GM12872 (cell line): ENCODE data around the gene METTL9.
A peak's percentile ranks its signal among the peaks of the same experiment; 100 is the strongest.

Source experiments
- CTCF ChIP-seq: IDR thresholded peaks from 3 replicates; pipeline ENCODE4 v1.5.1; 2011; ENCODE audit warnings: low read depth, mild to moderate bottlenecking, low read length, moderate library complexity; ENCODE audit not compliant: insufficient read depth

The METTL9 gene

GRCh38 chr16:21698169-21699032 is 99.0 kb downstream of the METTL9 start:
- 0 out of 3 replicates have a peak, but pooled peaks have one; percentile 9 for TF ChIP-seq CTCF

GRCh38 chr16:21701271-21701670 is 101.9 kb downstream of the METTL9 start:
- no peak for TF ChIP-seq CTCF

GRCh38 chr16:21702276-21702675 is 102.9 kb downstream of the METTL9 start:
- no peak for TF ChIP-seq CTCF

GRCh38 chr16:21703156-21703555 is 103.8 kb downstream of the METTL9 start:
- TF ChIP-seq CTCF: no peak

- TF ChIP-seq CTCF: no peak
These were observed 104.3 kb downstream of the METTL9 start for GRCh38 chr16:21703589-21704174.

GRCh38 chr16:21704266-21704665 is 104.9 kb downstream of the METTL9 start:
- TF ChIP-seq CTCF: no peak

- TF ChIP-seq CTCF: no peak
These were observed 105.4 kb downstream of the METTL9 start for GRCh38 chr16:21704733-21705132.
